ENCODE measurements around the gene CACNA1B.

DNA sequence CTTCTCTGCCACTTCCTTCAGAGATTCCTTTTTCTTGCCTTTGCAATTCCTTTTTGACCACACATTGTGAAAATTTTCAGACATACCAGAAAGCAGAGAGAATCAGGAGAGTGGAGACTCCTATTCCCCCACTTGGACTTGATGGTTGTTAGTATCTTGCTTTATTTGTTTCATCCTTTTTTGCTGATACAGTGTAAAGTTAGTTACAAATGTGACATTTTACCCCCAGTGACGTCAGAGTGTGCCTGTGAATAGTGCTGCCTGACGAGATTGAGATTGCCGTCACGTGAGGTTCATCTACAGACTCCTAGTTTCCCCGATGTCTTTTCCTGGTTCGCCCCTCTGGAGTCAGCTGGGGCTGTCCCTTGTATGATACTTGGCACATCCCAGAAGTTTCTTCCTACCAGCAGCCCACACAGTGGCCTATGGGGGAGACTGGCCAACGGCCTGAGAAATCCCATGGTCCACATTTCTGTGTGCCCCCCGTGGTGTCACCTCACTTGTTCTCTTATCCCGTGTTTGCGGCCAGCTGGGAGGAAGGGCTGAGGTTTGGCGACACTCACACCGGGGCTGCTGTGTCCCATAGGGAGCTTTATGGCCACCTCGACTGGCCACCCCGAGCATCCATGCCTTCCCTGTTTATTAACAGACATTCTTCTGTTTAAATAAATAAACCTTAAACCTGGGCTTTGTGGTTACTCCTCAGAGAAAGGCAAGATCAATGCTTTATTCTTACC is 48.2 kb upstream of the CACNA1B start:
- TF ChIP-seq, protein P1, sequence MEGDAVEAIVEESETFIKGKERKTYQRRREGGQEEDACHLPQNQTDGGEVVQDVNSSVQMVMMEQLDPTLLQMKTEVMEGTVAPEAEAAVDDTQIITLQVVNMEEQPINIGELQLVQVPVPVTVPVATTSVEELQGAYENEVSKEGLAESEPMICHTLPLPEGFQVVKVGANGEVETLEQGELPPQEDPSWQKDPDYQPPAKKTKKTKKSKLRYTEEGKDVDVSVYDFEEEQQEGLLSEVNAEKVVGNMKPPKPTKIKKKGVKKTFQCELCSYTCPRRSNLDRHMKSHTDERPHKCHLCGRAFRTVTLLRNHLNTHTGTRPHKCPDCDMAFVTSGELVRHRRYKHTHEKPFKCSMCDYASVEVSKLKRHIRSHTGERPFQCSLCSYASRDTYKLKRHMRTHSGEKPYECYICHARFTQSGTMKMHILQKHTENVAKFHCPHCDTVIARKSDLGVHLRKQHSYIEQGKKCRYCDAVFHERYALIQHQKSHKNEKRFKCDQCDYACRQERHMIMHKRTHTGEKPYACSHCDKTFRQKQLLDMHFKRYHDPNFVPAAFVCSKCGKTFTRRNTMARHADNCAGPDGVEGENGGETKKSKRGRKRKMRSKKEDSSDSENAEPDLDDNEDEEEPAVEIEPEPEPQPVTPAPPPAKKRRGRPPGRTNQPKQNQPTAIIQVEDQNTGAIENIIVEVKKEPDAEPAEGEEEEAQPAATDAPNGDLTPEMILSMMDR (IDR thresholded peaks at IDR 0.05; ENCODE audit: insufficient read depth, low read length): no peak
- TF ChIP-seq REST (IDR thresholded peaks at IDR 0.05; ENCODE audit: insufficient replicate concordance, low read depth) (no peak), GABPA (IDR thresholded peaks at IDR 0.05; ENCODE audit: low read depth) (no peak)
